SKM-1 (cell line): ENCODE data around the gene FREY1.

ENCODE experiments used
- DNase-seq: peaks from one replicate; lab custom pipeline; 2025; ENCODE audit not compliant: unreplicated experiment; lab: John Stamatoyannopoulos, UW

Gene FREY1

GRCh38 chr11:45929486-45930030 lies 22.5 kb upstream of the FREY1 start:
- DNase-seq = no peak

- DNase-seq = no peak
Observed at GRCh38 chr11:45928535-45929215, 21.6 kb upstream of the FREY1 start.

- no peak for DNase-seq
Observed at GRCh38 chr11:45927684-45928413, 20.8 kb upstream of the FREY1 start.

- no peak for DNase-seq
Observed at GRCh38 chr11:45927332-45927683, 20.2 kb upstream of the FREY1 start.

DNA sequence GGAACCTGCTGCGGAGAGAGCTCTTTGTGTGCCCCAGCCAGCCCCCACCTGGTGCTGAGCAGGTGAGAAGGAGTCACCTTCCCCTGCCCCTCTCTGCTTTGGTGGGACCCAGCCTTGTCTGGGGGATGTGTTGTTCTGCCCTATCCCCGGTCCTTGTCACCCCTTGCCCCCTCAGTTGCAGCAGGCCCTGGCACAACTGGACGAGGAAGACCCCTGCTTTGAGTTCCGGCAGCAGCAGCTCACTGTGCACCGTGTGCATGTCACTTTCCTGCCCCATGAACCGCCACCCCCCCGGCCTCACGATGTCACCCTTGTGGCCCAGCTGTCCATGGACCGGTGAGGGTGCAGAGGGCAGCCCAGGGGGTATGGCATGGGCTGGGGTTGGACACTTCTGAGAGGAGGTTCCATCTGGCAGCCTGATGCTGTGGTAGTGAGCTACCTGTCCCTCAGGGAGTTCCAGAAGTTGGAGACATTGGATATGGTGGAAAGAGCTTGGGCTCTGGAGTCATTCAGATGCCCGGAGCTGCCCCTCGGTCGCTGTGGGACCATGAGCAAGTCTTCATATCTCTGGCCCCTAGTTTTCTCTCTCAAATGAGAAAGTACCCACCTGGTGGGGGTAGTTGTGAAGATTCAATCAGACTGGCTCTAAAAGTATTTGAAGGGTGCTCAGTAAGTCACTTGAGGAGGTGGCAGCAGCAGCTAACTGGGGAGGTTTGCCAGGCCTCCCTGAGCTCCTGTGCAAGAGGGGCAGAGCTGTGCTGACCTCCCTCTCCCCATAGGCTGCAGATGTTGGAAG lies 19.7 kb upstream of the FREY1 start:
- no peak for DNase-seq

DNA sequence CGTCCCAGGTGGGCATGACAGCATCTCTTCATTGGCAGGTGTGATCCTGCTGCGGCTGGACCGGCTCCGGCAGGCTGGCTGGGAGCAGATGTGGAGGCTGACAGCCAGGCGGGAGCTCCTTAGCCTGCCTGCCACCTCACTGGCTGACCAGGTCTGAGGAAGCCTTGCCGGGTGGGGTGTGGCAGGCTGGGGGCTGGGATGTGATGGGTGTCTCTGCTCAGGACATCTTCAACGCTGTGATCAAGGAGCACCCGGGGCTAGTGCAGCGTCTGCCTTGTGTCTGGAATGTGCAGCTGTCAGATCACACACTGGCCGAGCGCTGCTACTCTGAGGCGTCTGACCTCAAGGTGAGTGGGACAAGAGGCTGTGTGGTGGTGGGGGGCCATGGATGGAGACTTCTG lies 18.9 kb upstream of the FREY1 start:
- no peak for DNase-seq

- DNase-seq = no peak
Observed at GRCh38 chr11:45925550-45925949, 18.5 kb upstream of the FREY1 start.

DNA sequence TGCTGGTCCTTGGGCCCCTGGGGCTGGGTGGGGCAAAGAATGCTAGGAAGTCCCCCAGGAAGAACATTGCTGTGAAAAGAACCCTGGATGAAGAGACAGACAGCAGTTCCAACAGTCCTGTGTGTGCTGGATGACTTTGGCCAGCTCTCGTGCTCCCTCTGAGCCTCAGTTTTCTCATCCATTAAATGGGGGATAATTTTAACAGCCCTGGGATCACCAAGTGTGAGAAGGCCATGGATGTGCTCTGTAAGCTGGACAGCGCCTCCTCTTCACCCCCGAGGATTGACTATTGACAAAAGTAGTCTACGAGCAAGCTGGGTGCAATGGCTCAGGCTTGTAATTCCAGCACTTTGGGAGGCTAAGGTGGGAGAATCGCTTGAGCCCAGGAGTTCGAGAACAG lies 17.9 kb upstream of the FREY1 start:
- DNase-seq = no peak

DNA sequence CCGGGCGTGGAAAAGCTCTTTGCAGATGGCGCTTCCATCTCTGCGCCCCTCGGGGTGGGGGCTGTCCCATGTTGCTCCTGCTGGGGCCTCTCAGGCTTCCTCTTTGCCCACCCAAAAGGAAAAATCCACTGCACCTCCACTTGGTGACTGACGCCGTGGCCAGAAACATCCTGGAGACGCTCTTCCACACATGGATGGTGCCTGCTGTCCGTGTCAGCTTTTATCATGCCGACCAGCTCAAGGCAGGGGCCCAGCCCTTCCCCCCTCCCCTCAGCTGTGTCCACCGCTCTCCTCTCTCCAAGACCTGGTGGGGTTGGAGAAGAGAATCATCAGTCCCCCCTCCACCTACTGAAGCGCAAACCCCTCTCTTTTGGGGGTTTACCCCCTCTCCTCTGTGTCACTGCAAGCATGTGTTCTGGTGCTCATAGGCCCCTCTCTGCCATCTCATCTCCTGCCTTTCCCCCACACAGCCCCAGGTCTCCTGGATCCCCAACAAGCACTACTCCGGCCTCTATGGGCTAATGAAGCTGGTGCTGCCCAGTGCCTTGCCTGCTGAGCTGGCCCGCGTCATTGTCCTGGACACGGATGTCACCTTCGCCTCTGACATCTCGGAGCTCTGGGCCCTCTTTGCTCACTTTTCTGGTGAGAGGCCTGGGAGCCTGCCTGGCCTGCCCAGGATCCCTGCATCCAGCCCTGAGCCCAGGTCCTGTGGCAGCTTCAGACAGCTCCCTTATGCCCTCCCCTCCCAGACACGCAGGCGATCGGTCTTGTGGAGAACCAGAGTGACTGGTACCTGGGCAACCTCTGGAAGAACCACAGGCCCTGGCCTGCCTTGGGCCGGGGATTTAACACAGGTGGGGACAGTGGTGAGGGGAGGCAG lies 17.2 kb upstream of the FREY1 start:
- no peak for DNase-seq

- no peak for DNase-seq
Observed at GRCh38 chr11:45922425-45923082, 15.5 kb upstream of the FREY1 start, which contains the start of gene LARGE2. LARGE2 (plus strand) TSS chr11:45922656; CDS start chr11:45922883, 227 bp downstream.

DNA sequence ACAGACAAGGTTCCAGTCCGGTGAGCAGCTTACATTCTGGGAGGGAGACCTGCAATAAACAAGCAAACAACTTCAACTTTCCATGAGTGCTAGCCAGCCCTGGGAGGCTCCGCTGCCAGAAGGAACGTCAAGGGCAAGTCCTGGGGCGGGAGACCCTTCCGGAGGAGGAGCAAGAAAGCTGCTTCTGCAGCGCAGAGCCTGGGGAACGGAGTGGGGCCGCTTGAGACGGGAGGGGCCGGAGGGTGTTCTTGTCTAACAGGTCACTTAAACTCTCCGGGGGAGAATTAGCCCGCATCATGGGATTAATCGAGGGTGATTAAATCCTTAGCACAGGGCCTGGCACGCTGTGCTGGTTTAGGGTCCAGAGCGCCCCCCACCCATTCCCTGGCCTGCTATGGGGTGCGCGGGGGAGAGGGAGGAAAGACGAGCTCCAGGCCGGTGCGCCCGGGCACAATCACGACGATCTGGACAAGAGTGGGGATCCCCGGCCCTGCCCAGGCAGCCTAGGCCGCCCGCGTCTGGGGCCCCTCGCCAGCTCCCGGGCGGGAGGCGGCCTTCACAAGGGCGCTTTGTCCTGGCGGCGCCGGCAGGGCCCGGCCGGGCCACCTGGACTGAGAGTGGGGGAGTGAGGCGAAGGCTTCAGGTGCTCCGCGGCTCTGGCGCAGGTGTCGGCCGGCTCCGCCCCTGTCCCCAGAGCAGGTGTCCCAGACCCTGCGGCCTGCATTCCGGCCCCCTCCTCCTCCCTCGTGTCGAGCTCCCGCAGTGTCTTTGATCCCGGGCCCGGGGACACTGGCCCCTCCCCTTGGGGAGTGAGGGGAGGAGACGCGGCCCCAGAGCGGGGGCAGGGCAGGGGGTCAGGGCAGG lies 14.7 kb upstream of the FREY1 start:
- no peak for DNase-seq

- no peak for DNase-seq
Observed at GRCh38 chr11:45920531-45921477, 13.7 kb upstream of the FREY1 start.

DNA sequence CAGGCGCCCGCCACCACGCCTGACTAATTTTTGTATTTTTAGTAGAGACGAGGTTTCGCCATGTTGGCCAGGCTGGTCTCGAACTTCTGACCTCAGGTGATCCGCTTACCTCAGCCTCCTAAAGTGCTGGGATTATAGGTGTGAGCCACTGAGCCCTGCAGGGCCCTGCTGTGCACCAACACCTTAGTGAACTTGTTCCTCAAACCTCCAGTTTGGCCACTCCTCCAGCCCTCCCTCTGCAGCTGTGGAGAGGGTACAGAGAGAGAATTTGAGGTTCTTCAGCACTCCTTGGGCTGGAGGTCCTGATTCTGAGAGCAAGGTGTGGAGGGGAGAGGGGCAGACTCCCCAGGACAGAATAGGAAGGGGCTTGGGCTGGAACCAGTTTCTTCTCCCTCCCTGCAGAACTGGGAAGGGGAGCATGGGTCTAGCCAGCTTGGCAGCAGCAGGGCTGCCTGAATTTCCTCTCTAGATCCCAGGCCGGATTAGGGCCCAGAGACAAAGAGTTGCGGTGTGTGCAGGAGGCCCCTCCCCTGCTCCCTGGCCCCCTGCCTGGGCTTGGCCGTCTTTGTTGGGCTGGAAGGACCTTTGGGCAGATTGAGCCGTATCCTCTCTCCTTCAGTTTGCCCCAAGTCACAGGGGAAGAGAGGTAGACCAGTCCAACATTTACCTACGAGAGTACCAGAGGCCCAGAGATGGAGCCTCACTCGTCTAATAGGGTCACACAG lies 12.9 kb upstream of the FREY1 start:
- DNase-seq = no peak

DNA sequence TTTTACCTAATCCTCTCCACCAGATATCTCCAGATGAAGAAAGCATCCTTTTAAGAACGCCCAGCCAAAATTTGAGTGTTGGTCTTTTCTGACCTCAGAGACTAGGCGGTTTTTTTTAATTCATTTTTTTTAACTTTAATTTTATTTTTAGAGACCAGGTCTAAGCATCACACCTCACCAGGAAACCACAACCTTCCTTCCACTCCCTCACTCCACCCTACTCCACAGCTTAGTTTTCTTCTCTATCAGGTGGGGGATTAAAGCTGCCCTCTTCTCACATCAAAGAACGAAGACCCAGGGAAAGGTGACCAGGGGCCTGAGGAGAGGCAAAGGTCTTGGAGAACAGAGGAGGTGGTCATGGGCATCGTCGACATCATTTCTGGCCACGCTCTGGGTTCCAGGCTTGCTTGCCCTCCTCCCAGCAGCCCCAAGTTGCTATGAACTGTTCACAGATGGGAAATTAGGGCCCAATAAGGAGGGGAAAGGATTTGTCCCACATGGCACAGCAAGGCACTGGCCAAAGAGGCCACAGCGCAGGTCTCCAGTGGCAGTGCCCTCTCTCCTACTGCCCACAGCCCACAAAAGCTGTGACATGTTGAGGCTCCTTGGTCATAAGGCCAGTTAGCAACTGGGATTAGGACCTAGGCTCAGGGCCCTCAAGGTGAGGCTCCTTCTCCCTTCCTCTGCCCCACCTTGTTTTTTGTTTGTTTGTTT lies 12.0 kb upstream of the FREY1 start:
- DNase-seq = no peak

GRCh38 chr11:45918331-45918941 lies 11.4 kb upstream of the FREY1 start:
- DNase-seq = peak; percentile 46

GRCh38 chr11:45917623-45918330 lies 10.7 kb upstream of the FREY1 start, which contains the start of gene PEX16:
PEX16 (minus strand) TSS chr11:45917877; CDS start chr11:45917811, 66 bp downstream.
- peak; percentile 98 for DNase-seq
